K562 (cell line): ENCODE results near the gene SH3D19. TPM values are rescaled to one million over a fixed set of nuclear protein-coding genes. Genes with fewer than 3 reads are reported as not detected.

Experiments
- ATAC-seq: fragments of 200-7000 bp; cut with Tn5 transposase; 3 replicates; pipeline ENCODE4 v1.9.1; 2020; ENCODE audit warnings: moderate library complexity
- BruUV-seq: library from RNA; stranded (reverse); fragments of 400-500 nt; replicated peaks from 2 replicates; lab custom pipeline; 2021; lab: Mats Ljungman, UMichigan
- CTCF ChIA-PET: fragments of 300-600 bp; formaldehyde crosslinking; extraction: SDS; loops from one replicate; lab custom pipeline; 2021; ENCODE audit warnings: low intra/inter-chr PET ratio; lab: Yijun Ruan, JAX
- POLR2A ChIA-PET: fragments of 300-600, 350-650 bp; sonication (Branson Sonifier 250); formaldehyde crosslinking; extraction: SDS; loops from one replicate; lab custom pipeline; 2021; ENCODE audit warnings: antibody characterized with exemption, inconsistent platforms; lab: Yijun Ruan, JAX
- DNase-seq, 4 experiments: peaks; one replicate each; pipeline versions ENCODE4 v3.0.0 to v3.0.0-alpha.2; 2011 to 2018; ENCODE audit warnings: low spot score in 3 of 4, mixed read lengths in 3 of 4; ENCODE audit errors: extremely low read depth in 1 of 4
- FAIRE-seq: peaks from 2 replicates; lab custom pipeline; 2011; peaks lifted over from hg19 to GRCh38; lab: Jason Lieb, UNC
- H2AFZ ChIP-seq: 2 replicates; pipeline ENCODE4 v1.6.0; 2011; ENCODE audit warnings: low read depth, low read length, control low read depth, inconsistent platforms
- H3K27ac ChIP-seq: fragments of 200-600 bp; 3 replicates; pipeline ENCODE4 v1.8.0; 2011; ENCODE audit warnings: low read depth, mild to moderate bottlenecking, control low read depth, inconsistent platforms, low read length, moderate library complexity, mixed read lengths; ENCODE audit errors: extremely low read depth
- H3K27me3 ChIP-seq, 2 experiments: fragments of 300-600 bp in 1 of 2; 2 replicates in 1 of 2; 3 replicates in 1 of 2; pipeline versions ENCODE4 v1.6.0 to v1.8.0; 2011; ENCODE audit warnings: inconsistent platforms in 2 of 2, low read length in 2 of 2, mild to moderate bottlenecking in 1 of 2, mixed read lengths in 1 of 2, moderate library complexity in 1 of 2; ENCODE audit not compliant: control insufficient read depth in 2 of 2, insufficient read depth in 2 of 2
- H3K36me3 ChIP-seq: fragments of 300-600 bp; 3 replicates; pipeline ENCODE4 v1.8.0; 2011; ENCODE audit warnings: mild to moderate bottlenecking, low read length, inconsistent platforms; ENCODE audit not compliant: control insufficient read depth, insufficient read depth
- H3K4me1 ChIP-seq, 2 experiments: fragments of 200-600 bp in 1 of 2; replicated peaks in 1 of 2; 2 replicates in 1 of 2; 3 replicates in 1 of 2; pipeline versions ENCODE4 v1.5.1 to v1.8.0; 2011; ENCODE audit warnings: inconsistent platforms in 2 of 2, low read length in 2 of 2, mild to moderate bottlenecking in 1 of 2, mixed read lengths in 1 of 2, moderate library complexity in 1 of 2; ENCODE audit not compliant: control insufficient read depth in 2 of 2, insufficient read depth in 2 of 2
- H3K4me2 ChIP-seq: 2 replicates; pipeline ENCODE4 v1.6.1; 2011; ENCODE audit warnings: low read length, control low read depth, inconsistent platforms, mixed read lengths; ENCODE audit not compliant: insufficient read depth
- H3K4me3 ChIP-seq: fragments of 200-600 bp; sonication (generic), shearing (Covaris generic); 2 replicates; pipeline ENCODE4 v1.5.1; 2016; ENCODE audit warnings: control low read depth, inconsistent platforms
- H3K79me2 ChIP-seq: fragments of 200-600 bp; 3 replicates; pipeline ENCODE4 v1.8.0; 2011; ENCODE audit warnings: low read length, inconsistent platforms; ENCODE audit not compliant: control insufficient read depth, insufficient read depth
- H3K9ac ChIP-seq, 2 experiments: 2 replicates each; pipeline versions ENCODE4 v1.6.0 to v1.6.1; 2011; ENCODE audit warnings: low read depth in 2 of 2, low read length in 2 of 2, control low read depth in 1 of 2, inconsistent platforms in 1 of 2, mild to moderate bottlenecking in 1 of 2, mixed read lengths in 1 of 2; ENCODE audit not compliant: insufficient read depth in 1 of 2
- H3K9me1 ChIP-seq: one replicate; pipeline ENCODE4 v1.6.0; 2011; ENCODE audit warnings: inconsistent platforms, mild to moderate bottlenecking, low read length, moderate library complexity; ENCODE audit not compliant: control insufficient read depth, insufficient read depth
- H3K9me3 ChIP-seq: replicated peaks from 2 replicates; pipeline ENCODE4 v1.5.1; 2011; ENCODE audit warnings: low read depth, low read length, inconsistent platforms; ENCODE audit not compliant: control insufficient read depth, insufficient read depth
- H4K20me1 ChIP-seq: replicated peaks from 2 replicates; pipeline ENCODE4 v1.6.1; 2011; ENCODE audit warnings: low read length, inconsistent platforms, mixed read lengths; ENCODE audit not compliant: control insufficient read depth, insufficient read depth
- GTF2E2 ChIP-seq: fragments of 200-800 bp; sonication (Bioruptor generic); IDR thresholded peaks from 2 replicates; pipeline ENCODE4 v1.6.1; 2016; ENCODE audit warnings: missing genetic modification characterization, missing compliant biosample characterization
- HNRNPUL1 ChIP-seq: fragments of 200-400 bp; formaldehyde crosslinking; IDR thresholded peaks from 2 replicates; pipeline ENCODE4 v1.6.1; 2017; ENCODE audit warnings: low read length
- ILF3 ChIP-seq: fragments of 450-650 bp; IDR thresholded peaks from 2 replicates; pipeline ENCODE4 v1.6.1; 2018; ENCODE audit warnings: antibody characterized with exemption, mild to moderate bottlenecking, moderate library complexity, borderline replicate concordance
- SNIP1 ChIP-seq: fragments of 450-650 bp; IDR thresholded peaks from 2 replicates; pipeline ENCODE4 v1.7.1; 2017; ENCODE audit warnings: low read depth, mild to moderate bottlenecking
- ZNF311 ChIP-seq: fragments of 250-450 bp; sonication (Bioruptor Pico); IDR thresholded peaks from 2 replicates; pipeline ENCODE4 v1.4.0; 2020; ENCODE audit warnings: mild to moderate bottlenecking, moderate library complexity
- ZNF785 ChIP-seq: fragments of 250-450 bp; sonication (Bioruptor Pico); IDR thresholded peaks from 2 replicates; pipeline ENCODE4 v1.4.0; 2020; ENCODE audit warnings: mild to moderate bottlenecking
- WGBS: fragments of 100-300 bp; shearing (Covaris generic); methylation state at CpG from one replicate; pipeline ENCODE4 v1.1.6; 2016; ENCODE audit warnings: low coverage, mixed read lengths; ENCODE audit not compliant: insufficient coverage; ENCODE audit errors: missing lambda C conversion rate; 5-methylcytosine and 5-hydroxymethylcytosine counted together
- in situ Hi-C: fragments of 300-500 bp; cut with MboI; formaldehyde crosslinking; loops from 4 replicates; pipeline ENCODE4 v1.15.0; 2018; ENCODE audit warnings: inconsistent platforms, mixed read lengths
- intact Hi-C: fragments of 100-400 bp; cut with micrococcal nuclease; formaldehyde crosslinking; loops from 2 replicates; pipeline ENCODE4 v1.14.2; 2022
- polyA plus RNA-seq, 8 experiments: library from polyadenylated mRNA; depleted of rRNA in 4 of 8; stranded (reverse) in 5 of 8; unstranded in 3 of 8; fragments of >200 nt; fragmentation: Nextera tagmentation in 2 of 8; fragmentation: Illumina TruSeq in 1 of 8; extraction: Ambion mirVana in 2 of 8; extraction: Trizol in 1 of 8; gene quantifications; 2 replicates each; pipeline versions ENCODE4 v1.2.1 to v1.2.3, GENCODE V29; 2011 to 2014; ENCODE audit warnings: inconsistent platforms in 1 of 8, missing spikeins in 1 of 8
- total RNA-seq, 7 experiments: library from RNA; depleted of rRNA in 6 of 7; stranded (reverse); fragments of >200 nt in 6 of 7; fragmentation: Illumina TruSeq in 2 of 7; extraction: Trizol in 2 of 7; gene quantifications; 2 replicates each; pipeline versions ENCODE4 v1.2.1 to v1.2.3, GENCODE V29; 2011 to 2021; ENCODE audit warnings: low replicate concordance in 1 of 7
- TF ChIP-seq, protein P1 (sequence below): sonication (generic); formaldehyde crosslinking; IDR thresholded peaks from 2 replicates; pipeline ENCODE4 v1.8.0; 2022; ENCODE audit warnings: missing genetic modification reagents, mild to moderate bottlenecking, borderline replicate concordance
- TF ChIP-seq, protein P2 (sequence below): fragments of 450-650 bp; formaldehyde crosslinking; IDR thresholded peaks from 2 replicates; pipeline ENCODE4 v1.4.0; 2020; ENCODE audit warnings: mild to moderate bottlenecking, moderate library complexity

SH3D19 gene
- total and polyA plus RNA-seq, 9 of the 15 experiments (the other 6 are each of a cell fraction or from before 2014, with no cell fraction given): 0.42 to 2.2 (median 1.1) TPM; not detected in 6

DNA sequence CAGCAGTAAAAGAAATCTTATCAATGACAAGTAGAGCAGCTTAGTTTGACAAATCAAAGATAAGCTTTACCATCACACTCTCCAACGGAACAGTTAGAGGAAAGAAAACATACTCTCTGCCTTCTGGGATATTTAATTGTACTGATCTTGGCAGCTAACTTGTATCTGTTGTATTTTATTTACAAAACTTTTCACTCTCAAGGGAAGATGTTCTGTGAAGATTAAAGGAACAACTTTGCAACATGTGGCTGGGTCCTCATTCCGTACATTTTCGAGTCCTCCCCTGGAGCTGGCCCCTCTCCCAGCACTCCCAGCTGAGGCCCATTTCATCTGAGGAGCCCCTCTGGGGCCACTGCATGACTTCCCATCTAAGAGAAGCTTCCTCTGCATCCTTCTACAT is 151.5 kb downstream of the SH3D19 start:
- H2AFZ ChIP-seq: no peak overlapping the region
- H3K27me3 ChIP-seq: peaks cover 2 to 14% of the 10 kb centered on the region in 2 experiments; a peak in 3 of 5 replicates
- no peaks in the 10 kb centered on the region for H3K79me2 ChIP-seq
- DNase-seq (no peak), ATAC-seq (no peak), FAIRE-seq (no peak)
- no peak overlapping the region for H3K27ac ChIP-seq
- in situ Hi-C loops (no loop called here), intact Hi-C loops (no loop called here)
- H3K9ac ChIP-seq: no peak overlapping the region
- ChIA-PET POLR2A (interaction anchor here (1.0 kb wide), 1 partner anchor 11 kb away, joined by 4 read pairs; no protein-coding TSS in a partner anchor), CTCF (no interaction called here)
- 3% methylated on average over 3 of the region's 3 CpGs for WGBS
- no peaks in the 10 kb centered on the region for H3K4me1 ChIP-seq
- TF ChIP-seq ZNF785 (no peak), GTF2E2 (tag) (no peak), ZNF311 (CRISPR knock-in tag) (no peak), SNIP1 (no peak), HNRNPUL1 (no peak), ILF3 (no peak)
- TF ChIP-seq, protein P1, sequence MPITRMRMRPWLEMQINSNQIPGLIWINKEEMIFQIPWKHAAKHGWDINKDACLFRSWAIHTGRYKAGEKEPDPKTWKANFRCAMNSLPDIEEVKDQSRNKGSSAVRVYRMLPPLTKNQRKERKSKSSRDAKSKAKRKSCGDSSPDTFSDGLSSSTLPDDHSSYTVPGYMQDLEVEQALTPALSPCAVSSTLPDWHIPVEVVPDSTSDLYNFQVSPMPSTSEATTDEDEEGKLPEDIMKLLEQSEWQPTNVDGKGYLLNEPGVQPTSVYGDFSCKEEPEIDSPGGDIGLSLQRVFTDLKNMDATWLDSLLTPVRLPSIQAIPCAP: no peak
- TF ChIP-seq, protein P2, sequence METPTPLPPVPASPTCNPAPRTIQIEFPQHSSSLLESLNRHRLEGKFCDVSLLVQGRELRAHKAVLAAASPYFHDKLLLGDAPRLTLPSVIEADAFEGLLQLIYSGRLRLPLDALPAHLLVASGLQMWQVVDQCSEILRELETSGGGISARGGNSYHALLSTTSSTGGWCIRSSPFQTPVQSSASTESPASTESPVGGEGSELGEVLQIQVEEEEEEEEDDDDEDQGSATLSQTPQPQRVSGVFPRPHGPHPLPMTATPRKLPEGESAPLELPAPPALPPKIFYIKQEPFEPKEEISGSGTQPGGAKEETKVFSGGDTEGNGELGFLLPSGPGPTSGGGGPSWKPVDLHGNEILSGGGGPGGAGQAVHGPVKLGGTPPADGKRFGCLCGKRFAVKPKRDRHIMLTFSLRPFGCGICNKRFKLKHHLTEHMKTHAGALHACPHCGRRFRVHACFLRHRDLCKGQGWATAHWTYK (CRISPR knock-in tag): no peak
- no peak overlapping the region for H3K4me3 ChIP-seq
- no peak overlapping the region for H3K4me2 ChIP-seq
- BruUV-seq: no TSS peak
- no peaks in the 10 kb centered on the region for H3K36me3 ChIP-seq
- H3K9me3 ChIP-seq: no peaks in the 10 kb centered on the region
- H3K9me1 ChIP-seq: no peaks in the 10 kb centered on the region
- no peaks in the 10 kb centered on the region for H4K20me1 ChIP-seq
